Muscle layer of colon (tissue), 2 donors: ENCODE results near the gene GNB1L.

Experiments used
- H3K27ac ChIP-seq: one replicate; pipeline ENCODE4 v1.7.0; 2013; ENCODE audit warnings: low read depth, mild to moderate bottlenecking, low read length, moderate library complexity
- H3K27me3 ChIP-seq, 2 donors: one replicate each; pipeline ENCODE4 v1.7.0; 2013; ENCODE audit warnings: low read length in 2 of 2, mild to moderate bottlenecking in 2 of 2; ENCODE audit not compliant: insufficient read depth in 2 of 2, control insufficient read depth in 1 of 2
- H3K36me3 ChIP-seq: one replicate; pipeline ENCODE4 v1.7.0; 2013; ENCODE audit warnings: mild to moderate bottlenecking, low read length; ENCODE audit not compliant: insufficient read depth
- H3K4me1 ChIP-seq: one replicate; pipeline ENCODE4 v1.7.0; 2013; ENCODE audit warnings: mild to moderate bottlenecking, low read length; ENCODE audit not compliant: insufficient read depth
- H3K4me3 ChIP-seq, 2 donors: one replicate each; pipeline ENCODE4 v1.7.0; 2013; ENCODE audit warnings: low read length in 2 of 2, low read depth in 1 of 2, mild to moderate bottlenecking in 1 of 2, moderate library complexity in 1 of 2
- H3K9ac ChIP-seq: one replicate; pipeline ENCODE4 v1.7.0; 2013; ENCODE audit warnings: low read length
- H3K9me3 ChIP-seq: one replicate; pipeline ENCODE4 v1.7.0; 2013; ENCODE audit warnings: mild to moderate bottlenecking, low read length
- donor health status: abdominal sarcoma.
- donor health status: Adenocarcinoma of cecum.

Gene GNB1L

DNA sequence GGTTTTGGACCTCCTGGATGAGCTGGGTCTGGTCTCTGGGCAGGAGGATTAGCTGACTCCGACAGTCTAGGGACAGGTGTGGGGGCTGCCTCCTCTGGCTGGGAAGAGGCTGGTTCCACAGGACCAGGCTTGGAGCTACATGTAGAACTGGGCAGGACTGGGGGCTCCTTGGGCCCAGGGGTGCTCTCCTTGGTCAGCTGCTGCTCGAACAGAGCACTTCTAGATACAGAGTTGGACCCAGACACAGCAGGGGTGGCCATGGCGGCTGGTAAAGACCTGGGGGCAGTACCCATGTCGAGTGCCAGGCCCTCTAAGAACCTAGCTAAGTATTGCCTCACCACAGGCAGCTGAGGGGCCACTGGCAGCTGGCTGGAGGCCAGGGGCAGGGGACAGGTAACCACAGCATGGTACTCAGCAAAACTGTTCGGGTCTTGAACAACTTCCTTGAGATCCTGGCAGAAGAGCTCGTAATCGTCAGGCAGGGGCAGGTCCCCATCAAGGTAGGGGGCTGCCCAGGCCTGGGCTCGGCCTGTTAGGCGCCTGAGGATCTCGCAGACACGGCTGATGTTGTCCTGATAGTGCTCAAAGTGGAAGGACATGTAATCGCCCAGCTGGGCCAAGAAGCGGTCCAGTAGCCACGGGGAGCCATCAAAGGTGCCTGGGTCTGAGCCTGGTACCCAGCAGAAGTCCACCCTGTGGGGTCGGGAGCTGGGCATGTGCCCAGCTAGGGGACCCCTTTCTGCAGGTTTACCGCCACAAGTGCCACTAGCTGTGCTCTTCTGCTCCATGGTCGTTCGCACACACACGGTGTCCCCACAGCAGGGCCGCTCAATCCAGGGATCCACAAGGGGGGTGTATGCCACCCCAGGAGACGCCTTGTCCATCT is 3.1 kb downstream of the GNB1L start:
- Histone ChIP-seq H3K4me3 (no peak overlapping the region), H3K27me3 (no peaks in the 10 kb centered on the region), H3K9ac (no peak overlapping the region), H3K4me1 (peaks cover 25% of the 10 kb centered on the region), H3K27ac (no peak overlapping the region), H3K9me3 (no peaks in the 10 kb centered on the region), H3K36me3 (peaks cover 31% of the 10 kb centered on the region)

DNA sequence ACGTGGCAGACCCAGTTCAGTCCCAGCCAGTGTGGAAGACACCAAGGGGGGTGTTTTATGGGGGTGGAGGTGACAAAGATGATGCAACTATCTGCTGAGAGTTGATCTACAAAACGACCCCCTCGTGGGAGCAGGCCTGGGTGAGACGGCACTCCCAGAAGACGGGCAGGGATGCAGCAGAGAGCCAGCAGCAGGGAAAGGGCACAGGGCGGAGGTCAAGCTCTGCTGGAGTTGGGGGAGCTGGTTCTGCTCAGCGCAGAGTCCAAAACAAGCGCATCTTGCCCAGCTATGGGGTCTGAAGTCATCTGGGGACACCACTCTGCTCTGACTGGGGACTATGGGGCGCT is 3.9 kb downstream of the GNB1L start:
- H3K27me3 ChIP-seq, result no peaks in the 10 kb centered on the region
- H3K36me3 ChIP-seq, result peaks cover 31% of the 10 kb centered on the region
- no peak overlapping the region for H3K4me3 ChIP-seq
- H3K9ac ChIP-seq, result no peak overlapping the region
- H3K4me1 ChIP-seq, result peaks cover 19% of the 10 kb centered on the region
- no peaks in the 10 kb centered on the region for H3K9me3 ChIP-seq
- no peak overlapping the region for H3K27ac ChIP-seq

DNA sequence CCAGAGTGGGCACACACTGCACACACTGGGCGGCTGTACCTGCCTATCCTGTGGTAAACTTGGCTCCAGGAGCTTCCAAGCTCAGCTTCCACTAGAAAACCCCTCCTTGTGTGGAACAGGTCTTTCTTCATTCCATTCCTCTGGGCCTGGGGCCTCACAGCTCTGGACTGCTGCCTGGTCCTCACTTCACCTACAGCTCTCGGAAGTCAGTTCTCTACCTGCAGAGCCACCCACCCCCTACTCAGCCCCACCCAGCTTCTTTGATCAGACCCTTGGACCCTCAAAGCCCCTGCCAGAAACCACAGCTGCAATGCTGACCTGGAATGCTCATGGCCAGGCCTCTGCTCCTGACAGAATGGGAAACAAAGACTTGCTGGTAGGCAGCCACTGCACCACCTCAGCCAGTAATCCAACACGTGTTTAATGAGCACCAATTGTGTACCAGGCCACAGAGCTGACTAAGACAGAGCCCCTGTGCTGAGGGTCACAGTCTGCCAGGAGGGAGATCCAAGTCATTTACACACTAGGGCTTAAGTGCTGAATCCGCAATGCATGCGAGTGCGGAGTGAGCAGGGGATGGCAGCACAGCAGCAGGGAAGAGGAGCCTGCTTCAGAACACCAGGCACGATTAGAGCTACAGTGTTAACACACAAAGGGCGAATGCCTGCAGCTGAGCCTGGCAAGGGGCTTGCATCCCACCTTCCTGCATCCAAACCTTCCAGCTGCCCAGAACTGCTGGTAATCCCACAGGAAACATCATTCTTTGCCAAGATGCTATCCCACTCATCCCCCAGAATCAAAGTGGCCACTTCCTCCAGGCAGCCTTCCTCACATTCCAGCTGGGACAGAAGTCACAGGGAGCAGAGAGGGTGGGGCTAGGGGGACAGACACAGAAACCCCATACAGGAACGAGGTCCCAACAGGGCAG is 4.6 kb downstream of the GNB1L start:
- no peaks in the 10 kb centered on the region for H3K27me3 ChIP-seq
- H3K9ac ChIP-seq, result no peak overlapping the region
- H3K4me1 ChIP-seq, result peaks cover 15% of the 10 kb centered on the region
- H3K27ac ChIP-seq, result no peak overlapping the region
- H3K36me3 ChIP-seq, result peaks cover 31% of the 10 kb centered on the region
- H3K9me3 ChIP-seq, result no peaks in the 10 kb centered on the region
- no peak overlapping the region for H3K4me3 ChIP-seq

DNA sequence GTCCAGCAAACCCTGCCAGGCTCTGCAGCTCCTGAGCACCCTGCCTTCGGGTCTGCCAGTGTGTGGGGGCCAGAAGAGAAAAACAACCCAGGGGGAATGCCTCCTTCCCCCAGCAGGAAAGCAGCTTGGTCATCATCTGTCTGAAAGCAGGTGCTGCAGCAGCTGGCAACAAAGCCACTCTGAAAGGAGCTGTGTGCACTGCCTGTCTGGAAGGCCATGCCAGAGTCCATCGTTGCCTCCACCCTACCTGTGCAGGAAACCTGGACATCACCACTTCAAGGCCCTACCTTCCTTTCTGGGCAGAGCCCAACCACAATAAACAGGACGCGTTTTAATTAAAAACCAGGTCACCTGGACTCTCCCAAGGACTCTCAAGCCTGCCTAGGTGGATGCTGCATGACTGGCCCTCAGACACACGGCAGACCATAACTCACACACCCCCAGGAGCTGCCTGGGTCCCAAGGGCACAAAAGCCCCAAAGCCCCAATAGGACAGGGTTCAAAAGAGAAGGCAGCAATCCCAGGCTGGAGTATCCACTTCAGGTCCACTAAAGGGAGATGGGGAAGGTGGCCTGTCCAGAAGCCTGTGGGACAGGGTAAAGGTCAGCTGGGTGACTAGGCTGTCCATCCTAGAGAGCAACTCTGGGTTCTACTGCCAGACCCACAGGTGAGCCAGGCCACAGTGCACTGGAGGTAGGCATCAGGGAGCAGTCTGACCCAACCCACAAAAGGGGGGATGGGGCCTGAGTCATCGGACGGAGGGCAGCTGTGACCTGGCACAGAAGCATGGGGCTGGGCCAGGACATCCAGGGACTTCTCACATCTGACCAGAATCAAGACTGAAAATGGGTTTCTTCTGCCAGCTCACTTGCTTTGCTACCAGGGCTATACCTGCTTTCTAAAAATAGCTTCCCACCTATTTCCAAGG is 6.1 kb downstream of the GNB1L start:
- H3K27ac ChIP-seq, result no peak overlapping the region
- H3K4me1 ChIP-seq, result peaks cover 12% of the 10 kb centered on the region

DNA sequence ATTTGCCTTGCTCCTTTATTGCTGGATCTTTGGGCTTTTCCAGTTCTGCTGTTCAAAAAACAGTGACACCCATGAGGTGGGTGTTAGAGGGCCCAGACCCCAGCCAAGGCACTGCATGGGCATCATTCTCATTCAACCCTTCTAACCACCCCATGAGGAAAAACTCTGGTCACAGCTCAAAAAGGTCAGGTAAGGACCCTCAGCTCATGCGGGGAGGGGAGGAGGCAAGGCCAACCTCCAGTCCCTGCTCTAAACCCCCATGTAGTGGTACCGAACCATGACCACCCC is 7.4 kb downstream of the GNB1L start:
- no peaks in the 10 kb centered on the region for H3K9me3 ChIP-seq
- peaks cover 30% of the 10 kb centered on the region for H3K36me3 ChIP-seq
- no peaks in the 10 kb centered on the region for H3K27me3 ChIP-seq
- H3K27ac ChIP-seq, result no peak overlapping the region
- H3K4me3 ChIP-seq, result no peak overlapping the region
- no peak overlapping the region for H3K9ac ChIP-seq
- no peaks in the 10 kb centered on the region for H3K4me1 ChIP-seq

More for the DNA sequence above, 6.1 kb downstream of the GNB1L start:
- H3K36me3 ChIP-seq, result peaks cover 31% of the 10 kb centered on the region
- no peak overlapping the region for H3K9ac ChIP-seq
- H3K4me3 ChIP-seq, result no peak overlapping the region
- no peaks in the 10 kb centered on the region for H3K27me3 ChIP-seq
- no peaks in the 10 kb centered on the region for H3K9me3 ChIP-seq

DNA sequence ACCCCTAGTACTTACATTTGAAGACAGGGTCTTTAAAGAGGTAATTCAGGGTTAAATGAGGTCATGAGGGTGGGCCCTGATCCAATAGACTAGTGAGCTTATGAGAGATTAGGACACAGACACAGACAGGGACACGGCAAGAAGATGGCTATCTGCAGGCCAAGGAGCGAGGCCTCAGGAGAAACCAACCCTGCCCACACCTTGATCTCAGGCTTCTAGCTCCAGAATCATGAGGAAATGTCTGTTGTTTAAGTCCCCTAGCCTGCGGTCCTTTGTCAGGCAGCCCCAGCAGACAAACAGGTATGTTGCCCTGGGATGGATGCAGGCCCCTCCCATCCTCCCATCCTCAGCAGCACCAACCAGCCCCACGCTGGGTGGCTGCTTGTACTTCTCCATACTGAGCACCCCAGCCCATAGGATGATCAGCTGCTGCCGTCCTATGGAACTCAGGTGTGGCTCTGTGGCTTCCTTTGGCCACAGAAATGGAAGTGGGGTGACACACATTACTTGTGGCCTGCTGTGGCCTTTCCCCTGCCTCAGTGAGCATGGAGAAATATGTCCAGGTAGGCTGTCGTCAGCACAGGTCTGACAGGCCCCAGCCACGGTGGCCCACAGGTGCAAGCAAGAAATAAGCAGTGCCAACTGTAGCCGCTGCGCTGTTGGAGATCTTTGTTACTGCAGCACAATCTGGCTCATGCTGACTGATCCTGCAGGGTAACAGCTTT is 7.9 kb downstream of the GNB1L start:
- Histone ChIP-seq H3K4me3 (no peak overlapping the region), H3K36me3 (peaks cover 25% of the 10 kb centered on the region), H3K4me1 (no peaks in the 10 kb centered on the region), H3K27me3 (no peaks in the 10 kb centered on the region), H3K9ac (no peak overlapping the region), H3K27ac (no peak overlapping the region), H3K9me3 (no peaks in the 10 kb centered on the region)

DNA sequence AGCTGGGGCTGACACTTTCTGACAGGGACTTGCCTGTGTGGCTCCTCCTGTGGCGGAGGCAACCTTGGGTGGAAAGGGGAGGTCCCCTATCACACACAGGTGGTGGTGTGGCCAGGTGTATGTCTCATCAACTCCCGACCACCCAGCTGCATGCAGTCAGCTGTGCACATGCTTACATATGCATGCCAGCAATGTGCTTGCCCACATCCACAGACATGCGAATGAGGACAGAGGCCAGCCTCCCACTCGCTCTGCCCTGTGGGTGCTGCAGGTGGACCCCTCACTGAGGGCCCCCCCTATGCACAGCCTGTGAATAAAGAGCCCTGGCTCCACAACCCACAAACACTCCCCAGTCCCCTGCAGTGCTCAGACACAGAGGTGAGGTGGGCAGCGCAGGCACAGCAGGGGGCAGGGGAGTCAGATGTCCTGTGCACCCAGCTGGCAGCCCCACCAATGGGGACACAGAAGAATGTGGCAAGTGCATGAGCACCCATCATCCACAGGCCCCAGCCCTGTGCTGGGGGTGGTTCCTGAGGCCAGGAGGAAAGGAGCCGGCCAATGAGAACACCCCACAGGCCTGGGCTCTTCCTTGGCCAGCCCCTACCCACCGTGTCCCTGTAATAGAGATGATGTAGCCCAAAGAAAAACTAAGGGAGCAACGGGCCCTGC is 9.5 kb downstream of the GNB1L start:
- Histone ChIP-seq H3K36me3 (peaks cover 9% of the 10 kb centered on the region), H3K27ac (no peak overlapping the region), H3K4me1 (no peaks in the 10 kb centered on the region), H3K9me3 (no peaks in the 10 kb centered on the region), H3K27me3 (no peaks in the 10 kb centered on the region), H3K4me3 (no peak overlapping the region), H3K9ac (no peak overlapping the region)

DNA sequence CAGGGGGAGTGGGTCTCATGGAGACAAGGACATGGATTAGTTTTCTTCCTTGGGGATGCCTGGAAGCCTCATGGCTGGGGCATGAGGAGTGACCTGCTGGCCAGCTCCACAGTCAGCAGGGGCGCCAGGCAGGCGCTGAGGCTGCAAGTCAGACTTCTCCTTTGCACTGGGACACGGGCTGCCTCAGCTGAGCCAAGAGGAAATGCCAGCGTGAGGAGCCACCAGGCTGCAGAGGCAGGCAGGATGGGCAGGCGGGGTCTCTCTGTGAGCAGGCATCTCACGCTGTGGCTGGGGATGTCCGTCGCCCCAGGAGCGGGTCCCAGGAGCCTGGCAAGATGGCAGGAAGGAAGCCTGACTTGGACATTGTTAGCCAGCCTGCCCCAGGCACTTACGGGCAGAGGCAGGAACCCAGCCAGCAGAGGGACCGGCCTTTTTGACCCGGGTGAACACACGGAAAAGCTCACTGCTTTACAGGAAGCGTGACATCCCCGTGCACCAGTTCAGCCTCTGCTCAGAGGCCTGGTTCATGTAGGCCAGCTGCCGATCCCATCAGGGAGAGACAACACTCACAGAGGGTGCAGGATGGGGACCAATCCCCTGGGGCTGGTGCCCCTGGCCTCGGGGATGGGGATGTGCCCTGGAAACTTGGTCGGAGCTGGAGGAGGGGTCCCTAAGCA is 10.2 kb downstream of the GNB1L start:
- no peaks in the 10 kb centered on the region for H3K4me1 ChIP-seq
- H3K4me3 ChIP-seq, result no peak overlapping the region
- peaks cover 2% of the 10 kb centered on the region for H3K36me3 ChIP-seq
- H3K27ac ChIP-seq, result no peak overlapping the region
- no peaks in the 10 kb centered on the region for H3K27me3 ChIP-seq
- H3K9me3 ChIP-seq, result no peaks in the 10 kb centered on the region
- H3K9ac ChIP-seq, result no peak overlapping the region

DNA sequence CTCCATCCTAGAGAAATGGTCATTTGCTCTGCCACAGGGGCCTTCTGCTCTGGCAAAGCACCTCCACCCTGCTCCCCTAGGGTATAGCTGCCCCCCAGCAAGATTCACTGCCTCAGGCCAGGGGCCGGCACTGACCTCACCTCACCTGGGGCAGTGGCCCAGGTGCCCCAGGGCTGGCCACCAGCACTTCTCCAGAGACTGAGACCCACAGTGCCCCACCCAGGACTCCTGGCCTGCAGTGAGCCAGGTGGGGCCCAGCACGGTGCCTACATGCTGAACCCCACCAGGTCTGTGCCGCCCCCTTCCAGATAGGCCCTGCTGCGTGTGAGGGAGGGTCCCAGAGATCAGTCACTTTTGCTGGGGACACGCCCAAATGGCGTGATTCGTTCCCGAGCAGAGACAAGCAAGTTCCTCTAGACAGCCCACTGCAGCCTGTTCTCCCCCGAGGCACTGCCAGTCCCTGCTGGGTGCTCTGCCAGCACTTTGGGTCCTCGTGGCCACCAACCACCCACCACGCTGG is 10.8 kb downstream of the GNB1L start:
- Histone ChIP-seq H3K4me3 (no peak overlapping the region), H3K4me1 (no peaks in the 10 kb centered on the region), H3K36me3 (no peaks in the 10 kb centered on the region), H3K9me3 (no peaks in the 10 kb centered on the region), H3K27me3 (no peaks in the 10 kb centered on the region), H3K9ac (no peak overlapping the region), H3K27ac (no peak overlapping the region)
